Epithelial cell of proximal tubule (primary cell): ENCODE measurements around the gene EVA1B. TPM values are rescaled to one million over a fixed set of nuclear protein-coding genes. Genes with fewer than 3 reads are reported as not detected.

Source experiments
- DNase-seq: peaks from one replicate; pipeline ENCODE4 v3.0.0-alpha.2; 2011; ENCODE audit warnings: low read depth
- H3K4me3 ChIP-seq: 2 replicates; pipeline ENCODE4 v1.5.1; 2011; ENCODE audit warnings: low read depth, mild to moderate bottlenecking, low read length
- total RNA-seq: library from RNA; depleted of rRNA; stranded (reverse); fragments of >200 nt; gene quantifications from 2 replicates; pipeline ENCODE4 v1.2.3, GENCODE V29; 2015
- TF ChIP-seq, protein P1 (sequence below): conservative IDR thresholded peaks from 2 replicates; pipeline ENCODE4 v1.5.1; 2012; ENCODE audit warnings: low read depth, mild to moderate bottlenecking, low read length

The EVA1B gene
- total RNA-seq, 1 donor from 2014 or later, result 259 TPM

DNA sequence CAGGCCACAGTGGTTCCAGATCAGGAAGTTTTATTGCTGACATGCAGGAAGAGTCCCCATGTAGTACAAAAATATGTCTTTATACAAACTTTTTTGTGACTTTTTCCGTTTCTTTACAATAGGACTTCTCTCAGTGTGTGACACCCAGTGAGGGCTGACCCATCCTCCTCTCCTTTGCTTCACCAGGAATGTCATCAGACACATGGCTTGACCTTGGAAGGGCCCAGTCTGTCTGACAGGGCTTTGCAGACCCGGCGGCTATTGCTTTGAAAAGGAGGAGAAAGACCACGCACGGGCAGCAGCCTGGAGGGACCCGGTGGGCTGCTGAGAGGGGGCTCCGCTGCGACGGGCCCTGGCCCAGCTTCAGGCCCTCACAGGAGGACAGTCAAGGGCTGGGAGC is 16.2 kb upstream of the EVA1B start:
- TF ChIP-seq, protein P1, sequence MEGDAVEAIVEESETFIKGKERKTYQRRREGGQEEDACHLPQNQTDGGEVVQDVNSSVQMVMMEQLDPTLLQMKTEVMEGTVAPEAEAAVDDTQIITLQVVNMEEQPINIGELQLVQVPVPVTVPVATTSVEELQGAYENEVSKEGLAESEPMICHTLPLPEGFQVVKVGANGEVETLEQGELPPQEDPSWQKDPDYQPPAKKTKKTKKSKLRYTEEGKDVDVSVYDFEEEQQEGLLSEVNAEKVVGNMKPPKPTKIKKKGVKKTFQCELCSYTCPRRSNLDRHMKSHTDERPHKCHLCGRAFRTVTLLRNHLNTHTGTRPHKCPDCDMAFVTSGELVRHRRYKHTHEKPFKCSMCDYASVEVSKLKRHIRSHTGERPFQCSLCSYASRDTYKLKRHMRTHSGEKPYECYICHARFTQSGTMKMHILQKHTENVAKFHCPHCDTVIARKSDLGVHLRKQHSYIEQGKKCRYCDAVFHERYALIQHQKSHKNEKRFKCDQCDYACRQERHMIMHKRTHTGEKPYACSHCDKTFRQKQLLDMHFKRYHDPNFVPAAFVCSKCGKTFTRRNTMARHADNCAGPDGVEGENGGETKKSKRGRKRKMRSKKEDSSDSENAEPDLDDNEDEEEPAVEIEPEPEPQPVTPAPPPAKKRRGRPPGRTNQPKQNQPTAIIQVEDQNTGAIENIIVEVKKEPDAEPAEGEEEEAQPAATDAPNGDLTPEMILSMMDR, result no peak
- DNase-seq, result no peak
- H3K4me3 ChIP-seq, result no peak overlapping the region

DNA sequence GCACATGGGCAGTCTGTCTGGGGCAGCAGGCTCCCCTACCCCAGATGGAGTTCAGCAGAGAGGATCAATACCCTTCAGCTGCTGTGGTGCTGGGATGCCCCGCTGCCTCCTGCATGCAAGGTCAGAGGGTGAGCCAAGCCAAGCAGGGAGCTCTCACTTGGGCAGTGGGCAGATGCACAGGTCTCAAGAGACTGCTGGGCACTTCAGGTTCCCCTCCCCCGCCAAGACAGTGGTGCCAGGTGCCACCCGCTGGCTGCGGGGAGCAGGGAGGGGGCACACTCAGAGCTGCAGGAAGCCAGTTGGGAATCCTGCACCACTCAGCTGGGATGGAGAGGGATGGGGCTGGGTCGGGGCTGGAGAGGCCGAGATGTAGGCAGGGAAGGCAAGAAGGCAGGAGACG is 15.8 kb upstream of the EVA1B start:
- H3K4me3 ChIP-seq, result no peak overlapping the region
- TF ChIP-seq, protein P1, result no peak
- no peak for DNase-seq

DNA sequence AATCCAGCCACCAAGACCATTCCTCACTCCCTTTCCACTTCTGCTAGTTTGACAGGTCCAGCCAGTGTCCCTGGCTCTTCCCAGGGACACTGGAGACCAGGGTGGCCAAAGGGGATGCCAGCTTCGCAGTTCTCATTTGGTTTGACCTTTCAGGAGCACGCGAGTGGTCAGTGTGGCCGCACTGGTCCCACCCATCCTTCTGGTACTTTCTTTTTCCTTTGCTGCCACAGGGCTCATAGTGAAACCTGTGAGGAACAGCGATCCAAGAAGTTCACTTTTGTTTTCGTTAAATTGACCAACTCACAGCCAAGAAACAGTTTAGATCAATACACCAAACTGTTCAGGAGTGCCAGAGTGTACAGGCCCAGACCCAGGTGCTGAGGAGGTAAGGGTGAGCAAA is 14.4 kb upstream of the EVA1B start:
- TF ChIP-seq, protein P1, result no peak
- DNase-seq, result no peak
- no peak overlapping the region for H3K4me3 ChIP-seq

DNA sequence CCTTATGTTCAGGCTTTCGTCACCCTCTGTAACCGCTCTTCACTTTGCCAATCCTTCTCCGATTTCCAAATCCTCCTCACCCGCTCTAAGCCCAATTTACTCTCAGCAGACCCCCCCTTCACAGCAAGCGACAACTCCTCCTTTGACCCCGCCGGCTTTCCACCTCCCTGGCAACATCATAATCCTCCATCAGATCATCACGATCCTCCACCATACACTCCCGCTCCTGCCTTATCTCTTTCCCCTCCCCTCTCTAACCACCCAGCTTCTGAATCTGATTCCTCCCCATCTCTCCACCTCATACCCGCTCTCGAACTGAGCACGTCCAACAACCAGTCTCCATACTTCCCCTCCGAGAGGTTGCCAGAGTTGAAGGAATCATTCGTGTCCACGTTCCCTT is 7.5 kb upstream of the EVA1B start:
- TF ChIP-seq, protein P1, result no peak
- H3K4me3 ChIP-seq, result no peak overlapping the region
- no peak for DNase-seq

DNA sequence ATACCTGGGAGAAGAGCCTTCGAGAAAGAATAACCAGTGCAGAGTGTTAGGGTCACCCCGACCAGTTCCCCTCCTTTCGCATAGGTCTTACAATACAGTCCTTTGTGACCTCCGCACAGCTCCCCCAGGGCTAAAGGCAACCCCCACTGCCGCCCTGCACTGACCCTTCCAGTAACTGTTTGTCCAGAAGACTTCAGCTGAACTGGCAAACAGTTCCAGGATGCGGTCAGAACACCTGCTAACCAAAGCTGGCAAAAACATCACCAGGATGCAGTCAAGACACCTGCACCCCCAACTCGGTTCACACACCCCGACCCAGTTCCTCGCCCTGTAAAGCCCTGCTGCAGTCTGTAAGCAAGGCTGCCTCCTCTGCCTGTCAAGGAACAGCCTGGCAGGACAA is 6.4 kb upstream of the EVA1B start:
- TF ChIP-seq, protein P1, result no peak
- DNase-seq, result no peak
- no peak overlapping the region for H3K4me3 ChIP-seq

DNA sequence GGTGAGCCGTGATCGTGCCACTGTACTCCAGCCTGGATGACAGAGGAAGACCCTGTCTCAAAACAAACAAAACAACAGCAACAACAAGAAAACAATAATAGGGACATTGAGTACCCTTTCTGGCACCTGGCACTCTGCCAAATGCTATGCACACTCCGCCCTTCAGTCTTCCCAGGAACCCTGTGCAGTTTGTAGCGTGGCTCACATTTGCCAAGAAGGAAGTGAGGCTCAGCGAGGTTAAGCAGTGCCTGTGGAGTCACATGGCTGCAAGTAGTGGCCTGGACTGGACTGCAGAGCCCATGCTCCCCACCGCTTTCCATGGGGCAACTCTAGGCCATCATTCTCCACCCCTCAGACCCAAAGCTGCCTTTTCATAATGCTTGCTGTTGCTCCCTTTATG is 5.3 kb upstream of the EVA1B start:
- H3K4me3 ChIP-seq, result no peak overlapping the region
- DNase-seq, result no peak
- TF ChIP-seq, protein P1, result no peak

DNA sequence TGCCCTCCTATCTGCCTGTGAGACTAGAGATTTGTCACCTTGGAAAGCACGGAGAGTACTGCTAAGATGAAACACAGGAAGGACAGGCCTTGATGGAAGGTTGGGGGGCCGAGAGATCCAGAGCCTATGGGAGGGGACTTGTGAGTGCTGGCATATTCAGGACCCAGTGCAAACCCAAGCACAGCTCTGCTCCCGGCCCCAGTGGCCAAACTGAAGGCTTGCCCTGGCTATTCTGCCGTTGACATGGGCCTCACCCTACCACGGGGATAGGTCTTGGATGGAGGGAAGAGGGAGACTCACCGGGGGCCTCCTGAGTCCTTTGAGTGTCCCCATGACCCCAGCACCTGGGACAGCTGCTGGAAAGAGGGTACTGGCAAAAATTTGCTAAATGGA is 4.6 kb upstream of the EVA1B start:
- H3K4me3 ChIP-seq, result no peak overlapping the region
- DNase-seq, result no peak
- TF ChIP-seq, protein P1, result no peak
